Central memory CD8-positive, alpha-beta T cell (primary cell): Measurements from ENCODE around the gene BHLHE40.

Experiments used
- ATAC-seq: fragments of 150-1000 bp; cut with Tn5 transposase; replicated peaks from 2 replicates; pipeline ENCODE4 v1.10.0; 2022; ENCODE audit warnings: mild to moderate bottlenecking, moderate FRiP score, moderate number of reproducible peaks; ENCODE audit not compliant: poor library complexity, severe bottlenecking; ENCODE audit errors: extremely low read depth
- DNase-seq, 2 donors: peaks; one replicate each; pipeline ENCODE4 v3.0.0; 2021; ENCODE audit warnings: low spot score in 2 of 2
- H3K27ac Mint-ChIP-seq: one replicate; pipeline ENCODE4 v1.8.0; 2022; ENCODE audit warnings: low read depth, mild to moderate bottlenecking, moderate library complexity, mixed read lengths
- H3K27me3 Mint-ChIP-seq: one replicate; pipeline ENCODE4 v1.8.0; 2022; ENCODE audit warnings: mixed read lengths
- H3K36me3 Mint-ChIP-seq: one replicate; pipeline ENCODE4 v1.8.0; 2022; ENCODE audit warnings: mild to moderate bottlenecking, moderate library complexity, mixed read lengths; ENCODE audit not compliant: insufficient read depth
- H3K4me1 Mint-ChIP-seq: one replicate; pipeline ENCODE4 v1.8.0; 2022; ENCODE audit warnings: mixed read lengths
- H3K4me3 Mint-ChIP-seq: one replicate; pipeline ENCODE4 v1.8.0; 2022; ENCODE audit warnings: mild to moderate bottlenecking, moderate library complexity, mixed read lengths
- H3K9me3 Mint-ChIP-seq: one replicate; pipeline ENCODE4 v1.8.0; 2022; ENCODE audit warnings: mixed read lengths

The BHLHE40 gene

DNA sequence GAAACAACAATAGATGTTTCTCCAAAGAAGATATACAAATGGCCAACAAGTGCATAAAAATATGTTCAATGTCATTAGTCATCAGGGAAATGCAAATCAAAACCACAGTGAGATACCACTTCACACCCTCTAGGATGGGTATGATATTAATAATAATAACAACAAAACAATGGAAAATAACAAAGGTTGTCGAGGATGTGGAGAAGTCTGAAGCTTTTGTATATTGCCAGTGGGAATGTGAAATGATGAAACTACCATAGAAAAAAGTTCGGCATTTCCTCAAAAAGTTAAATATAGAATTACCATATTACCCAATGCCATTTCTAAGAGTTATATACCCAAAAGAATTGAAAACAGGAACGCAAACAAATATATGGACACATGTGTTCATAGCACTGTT is 10.8 kb downstream of the BHLHE40 start:
- Mint-ChIP-seq H3K4me3 (no peak overlapping the region), H3K27me3 (no peaks in the 10 kb centered on the region), H3K9me3 (no peaks in the 10 kb centered on the region), H3K4me1 (peaks cover 31% of the 10 kb centered on the region), H3K36me3 (peaks cover 15% of the 10 kb centered on the region), H3K27ac (no peak overlapping the region)
- no peak for ATAC-seq
- no peak for DNase-seq

DNA sequence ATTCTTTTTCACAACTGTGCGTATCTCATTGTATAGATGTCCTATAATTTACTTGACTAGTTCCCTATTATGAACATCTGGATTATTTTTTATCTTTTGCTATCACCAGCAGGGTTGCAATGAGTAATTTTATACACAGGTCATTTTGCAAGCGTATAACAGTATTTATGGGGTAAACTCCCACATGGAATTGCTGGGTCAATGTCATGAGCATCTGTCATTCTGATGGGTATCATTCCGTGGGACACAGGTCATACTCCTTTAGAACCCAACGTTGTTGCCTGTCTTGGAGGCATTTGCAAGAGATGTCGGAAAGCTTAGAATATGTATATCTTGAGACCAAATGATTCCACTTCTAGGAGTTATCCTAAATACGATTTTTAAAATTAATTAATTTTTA is 12.9 kb downstream of the BHLHE40 start:
- ATAC-seq (no peak), DNase-seq (no peak)
- H3K27me3 Mint-ChIP-seq, result no peaks in the 10 kb centered on the region
- peaks cover 16% of the 10 kb centered on the region for H3K4me1 Mint-ChIP-seq
- peaks cover 2% of the 10 kb centered on the region for H3K36me3 Mint-ChIP-seq
- no peaks in the 10 kb centered on the region for H3K9me3 Mint-ChIP-seq
- no peak overlapping the region for H3K4me3 Mint-ChIP-seq
- H3K27ac Mint-ChIP-seq, result no peak overlapping the region

DNA sequence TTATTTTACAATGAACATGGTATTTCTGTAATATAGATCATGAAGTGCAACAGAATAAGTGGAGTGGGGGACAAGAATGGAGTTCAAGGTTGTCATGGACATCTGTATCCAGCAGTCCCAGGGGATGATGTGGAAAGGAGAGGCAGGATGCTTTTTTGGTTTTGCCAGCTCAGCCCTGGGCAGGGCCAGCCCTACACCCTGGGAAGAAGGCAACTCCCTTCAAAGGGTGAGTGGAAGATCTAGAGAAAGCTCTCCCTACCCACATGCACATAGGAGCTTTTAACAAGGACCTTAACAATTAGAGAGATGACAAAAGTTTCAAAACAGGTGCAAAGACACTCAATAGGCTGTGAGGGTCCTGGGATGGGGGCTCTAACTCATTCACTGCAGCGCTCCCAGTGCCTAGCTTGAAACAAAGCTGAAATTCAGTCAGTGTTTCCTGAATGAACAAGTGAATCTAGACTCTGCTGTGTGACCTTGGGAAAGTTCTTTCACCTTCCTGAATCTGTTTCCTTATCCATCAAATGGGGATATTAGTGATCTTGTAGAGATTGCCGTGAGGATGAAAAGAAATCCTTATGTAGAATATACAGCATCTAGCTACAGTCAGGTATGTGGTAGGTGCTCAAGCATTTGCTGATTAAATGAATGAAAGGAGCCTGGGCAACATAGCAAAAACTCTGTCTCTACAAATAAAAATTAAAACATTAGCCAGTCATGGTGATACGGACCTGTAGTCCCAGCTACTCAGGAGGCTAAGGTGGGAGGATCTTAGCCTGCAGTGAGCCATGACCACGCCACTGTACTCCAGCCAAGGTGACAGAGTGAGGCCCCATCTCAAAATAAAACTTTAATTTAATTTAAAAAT is 14.3 kb downstream of the BHLHE40 start:
- Mint-ChIP-seq H3K9me3 (no peaks in the 10 kb centered on the region), H3K27me3 (no peaks in the 10 kb centered on the region), H3K4me3 (no peak overlapping the region), H3K36me3 (peaks cover 1% of the 10 kb centered on the region), H3K4me1 (peaks cover 13% of the 10 kb centered on the region), H3K27ac (no peak overlapping the region)
- ATAC-seq, result no peak
- no peak for DNase-seq

DNA sequence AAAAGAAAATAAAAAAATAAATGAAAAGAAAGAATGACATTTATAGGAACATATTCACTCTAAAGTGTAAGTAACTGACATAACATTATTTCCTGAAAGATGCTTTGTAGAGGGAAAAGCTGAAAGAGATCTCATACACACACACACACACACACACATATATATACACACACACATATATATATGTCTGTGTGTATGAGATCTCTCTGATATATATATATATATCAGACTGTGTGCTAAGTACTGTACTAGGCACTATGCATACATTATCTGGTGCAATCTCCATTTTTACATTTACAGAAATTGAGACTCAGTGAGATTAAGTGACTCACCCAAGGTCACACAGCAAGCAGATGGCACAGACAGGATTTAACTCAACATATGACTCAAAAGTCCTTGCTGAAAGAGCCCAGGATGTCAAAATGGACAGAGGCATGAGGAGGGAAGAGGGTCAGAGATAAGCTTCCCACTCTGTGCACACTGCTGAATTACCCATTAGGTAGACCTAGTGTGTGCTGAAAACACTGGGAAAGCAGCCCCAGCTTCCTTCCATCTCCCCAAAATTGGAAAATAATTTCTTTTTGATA is 15.0 kb downstream of the BHLHE40 start:
- H3K4me3 Mint-ChIP-seq, result no peak overlapping the region
- H3K36me3 Mint-ChIP-seq, result peaks cover 1% of the 10 kb centered on the region
- H3K4me1 Mint-ChIP-seq, result peaks cover 9% of the 10 kb centered on the region
- H3K9me3 Mint-ChIP-seq, result no peaks in the 10 kb centered on the region
- DNase-seq (no peak), ATAC-seq (no peak)
- H3K27ac Mint-ChIP-seq, result no peak overlapping the region
- H3K27me3 Mint-ChIP-seq, result no peaks in the 10 kb centered on the region

DNA sequence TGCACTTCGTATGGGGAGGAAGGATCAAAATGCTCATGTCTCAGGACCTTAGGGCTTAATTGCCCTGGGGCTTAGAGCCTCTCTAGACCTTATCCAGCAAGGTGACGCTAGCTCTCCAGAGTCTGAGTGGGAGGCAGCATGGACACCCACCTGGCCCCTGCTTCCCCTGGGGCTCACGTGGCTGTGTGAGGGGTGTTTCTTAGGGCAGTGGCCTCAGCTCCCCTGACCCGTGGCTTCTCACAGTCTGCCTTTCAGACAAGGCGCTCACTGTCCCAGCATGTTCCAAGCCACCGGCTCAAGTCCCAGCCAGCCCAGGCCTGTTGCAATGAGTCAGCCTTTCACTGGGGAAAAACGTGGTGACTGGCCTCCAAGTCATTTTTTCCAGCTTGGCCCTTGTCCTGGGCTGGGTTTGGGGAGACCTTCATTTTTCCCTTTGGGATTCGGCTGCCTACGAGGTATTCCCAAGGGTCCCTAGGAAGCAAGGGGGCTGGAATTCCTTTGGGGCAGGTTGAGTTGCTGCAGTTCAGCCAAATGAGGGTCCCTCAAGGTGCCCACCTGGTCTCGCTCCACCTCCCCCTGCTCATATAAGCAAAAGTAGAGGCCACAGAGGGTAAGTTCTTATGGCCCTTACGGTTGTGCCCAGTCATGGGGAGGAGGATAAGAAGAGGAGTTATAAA is 15.7 kb downstream of the BHLHE40 start:
- H3K36me3 Mint-ChIP-seq, result peaks cover 6% of the 10 kb centered on the region
- no peaks in the 10 kb centered on the region for H3K9me3 Mint-ChIP-seq
- H3K27ac Mint-ChIP-seq, result no peak overlapping the region
- ATAC-seq, result no peak
- H3K27me3 Mint-ChIP-seq, result no peaks in the 10 kb centered on the region
- DNase-seq, result no peak
- H3K4me1 Mint-ChIP-seq, result peaks cover 2% of the 10 kb centered on the region
- no peak overlapping the region for H3K4me3 Mint-ChIP-seq

DNA sequence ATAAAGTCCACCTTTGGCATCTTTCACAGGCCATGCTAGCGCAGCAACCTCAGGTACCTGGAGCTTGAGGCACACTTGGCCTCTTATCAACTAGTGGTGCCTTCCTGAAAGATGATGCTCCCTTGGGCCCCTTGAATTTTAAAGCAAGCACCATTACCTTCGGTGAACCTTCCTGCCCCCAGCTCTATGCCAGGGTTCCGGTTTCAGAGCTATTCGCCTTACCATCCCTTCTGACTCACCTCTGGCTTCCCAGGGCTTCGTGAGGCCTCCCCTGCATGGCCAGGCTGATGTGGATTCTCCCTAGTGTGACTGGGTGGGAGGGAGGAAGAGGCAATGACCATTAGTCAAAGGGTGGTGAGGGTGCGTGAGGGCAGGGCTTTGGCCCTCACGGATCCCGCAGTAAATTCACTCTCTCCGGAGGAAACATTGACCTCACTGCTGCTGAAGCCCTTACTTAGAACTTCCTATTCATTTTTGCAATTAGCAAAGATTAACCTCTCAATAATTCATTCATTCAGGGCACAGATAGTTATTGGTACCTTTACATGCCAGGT is 16.3 kb downstream of the BHLHE40 start:
- Mint-ChIP-seq H3K27me3 (no peaks in the 10 kb centered on the region), H3K9me3 (no peaks in the 10 kb centered on the region), H3K4me1 (no peaks in the 10 kb centered on the region), H3K36me3 (peaks cover 6% of the 10 kb centered on the region), H3K27ac (no peak overlapping the region), H3K4me3 (no peak overlapping the region)
- DNase-seq, result no peak
- no peak for ATAC-seq

DNA sequence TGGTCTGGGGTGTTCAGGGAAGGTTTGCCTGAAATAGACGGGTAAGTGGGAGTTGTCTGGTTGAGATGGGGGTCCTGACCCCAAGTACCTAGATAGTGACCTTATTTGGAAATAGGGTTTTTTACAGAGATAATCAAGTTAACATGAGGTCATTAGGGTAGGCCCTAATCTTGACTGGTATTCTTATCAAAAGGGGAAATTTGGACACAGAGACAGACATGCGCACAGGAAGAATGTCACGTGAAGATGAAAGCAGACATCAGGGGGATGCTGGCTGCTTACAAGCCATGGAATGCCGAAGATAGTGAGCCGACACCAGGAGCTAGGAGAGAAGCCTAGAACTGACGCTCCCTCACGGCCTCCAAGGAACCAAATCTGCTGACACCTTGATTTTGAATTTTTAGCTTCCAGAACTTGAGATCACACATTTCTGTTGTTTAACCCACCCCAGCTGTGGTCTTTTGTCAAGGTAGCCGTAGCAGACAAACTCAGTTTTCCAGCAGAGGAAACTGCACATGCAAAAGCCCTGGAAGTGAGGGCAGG is 17.1 kb downstream of the BHLHE40 start:
- ATAC-seq, result peak; percentile 19
- no peaks in the 10 kb centered on the region for H3K9me3 Mint-ChIP-seq
- no peak overlapping the region for H3K4me3 Mint-ChIP-seq
- peaks cover 4% of the 10 kb centered on the region for H3K4me1 Mint-ChIP-seq
- H3K36me3 Mint-ChIP-seq, result peaks cover 6% of the 10 kb centered on the region
- H3K27ac Mint-ChIP-seq, result no peak overlapping the region
- H3K27me3 Mint-ChIP-seq, result no peaks in the 10 kb centered on the region
- DNase-seq, result no peak

DNA sequence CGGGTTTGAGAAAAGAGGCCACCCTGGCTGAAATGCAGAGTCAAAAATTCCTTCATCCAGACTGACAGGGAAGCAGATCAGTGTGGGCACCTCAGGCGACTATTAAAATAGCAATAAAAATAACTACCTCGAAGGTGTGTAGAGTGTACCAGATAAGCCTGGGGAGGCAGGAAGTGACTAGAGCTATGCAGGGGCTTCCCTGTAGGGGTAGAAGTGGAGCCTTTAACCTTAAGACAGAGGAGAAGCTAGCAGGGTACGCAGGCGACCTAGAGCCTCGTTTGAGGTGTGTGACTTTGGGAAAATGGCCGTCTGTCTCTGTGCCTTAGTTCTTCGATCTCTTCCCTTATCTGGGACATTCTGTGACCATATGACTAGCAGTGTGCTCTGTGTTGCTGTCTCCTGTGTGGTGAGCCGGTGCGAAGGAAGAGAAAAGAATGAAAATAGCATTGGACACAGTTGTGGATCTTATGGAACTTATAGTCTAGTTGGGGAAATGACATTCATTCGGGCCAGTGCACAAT is 17.6 kb downstream of the BHLHE40 start:
- Mint-ChIP-seq H3K27ac (no peak overlapping the region), H3K27me3 (no peaks in the 10 kb centered on the region), H3K4me1 (peaks cover 4% of the 10 kb centered on the region), H3K9me3 (no peaks in the 10 kb centered on the region), H3K4me3 (no peak overlapping the region), H3K36me3 (peaks cover 6% of the 10 kb centered on the region)
- DNase-seq (no peak), ATAC-seq (peak; percentile 19)

DNA sequence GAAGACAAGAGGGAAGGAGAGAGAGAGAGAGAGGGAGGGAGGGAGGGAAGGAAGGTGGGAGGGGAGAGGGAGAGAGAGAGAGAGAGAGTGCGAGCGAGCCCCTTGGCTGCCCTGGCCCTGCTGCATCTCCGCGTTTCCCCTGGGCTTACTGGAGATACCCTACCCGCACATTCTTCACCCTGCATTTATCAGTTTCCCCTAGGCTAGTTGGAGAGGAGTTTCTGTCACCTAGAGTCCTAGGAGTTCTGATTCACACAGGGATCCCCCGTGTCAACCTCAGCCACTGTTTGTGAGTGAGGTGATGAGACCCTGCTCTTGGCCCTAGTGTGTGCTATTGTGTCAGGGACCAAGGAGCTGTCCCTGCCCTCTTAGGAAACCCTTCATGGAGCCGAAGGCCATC is 18.7 kb downstream of the BHLHE40 start:
- H3K9me3 Mint-ChIP-seq, result no peaks in the 10 kb centered on the region
- H3K4me3 Mint-ChIP-seq, result no peak overlapping the region
- H3K27me3 Mint-ChIP-seq, result no peaks in the 10 kb centered on the region
- no peak for ATAC-seq
- DNase-seq, result no peak
- no peak overlapping the region for H3K27ac Mint-ChIP-seq
- H3K36me3 Mint-ChIP-seq, result peaks cover 6% of the 10 kb centered on the region
- H3K4me1 Mint-ChIP-seq, result peaks cover 14% of the 10 kb centered on the region

DNA sequence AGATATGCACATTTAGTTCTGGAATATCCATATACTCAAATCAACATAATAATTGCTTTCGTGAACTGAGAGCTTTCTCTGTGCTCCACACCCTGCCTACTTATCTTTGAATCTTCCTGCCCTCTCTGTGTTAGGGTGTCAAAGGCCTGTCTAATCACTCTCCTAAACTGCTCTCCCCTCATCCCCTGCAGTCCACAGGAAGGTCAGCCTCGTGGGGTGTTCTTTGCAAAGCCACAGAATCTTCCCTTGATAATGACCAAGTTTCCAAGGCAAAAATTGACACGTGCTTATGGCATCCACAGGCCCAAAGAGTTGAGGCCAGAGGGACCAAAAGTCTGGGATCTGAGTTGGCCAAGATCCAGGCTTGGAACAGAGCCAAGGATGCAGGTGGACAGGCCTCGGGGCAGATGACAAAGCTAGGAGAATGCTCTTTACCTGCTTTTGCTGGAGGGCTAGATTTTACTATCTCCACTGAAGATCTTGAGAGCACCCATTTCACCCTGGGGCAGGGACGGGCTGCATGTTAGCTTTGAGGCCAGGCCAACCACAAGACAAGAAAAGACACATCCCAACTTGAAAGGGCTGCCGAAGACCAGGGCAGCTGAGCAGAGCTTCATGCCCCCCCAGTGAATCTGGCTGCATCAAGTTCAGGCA is 20.4 kb downstream of the BHLHE40 start:
- Mint-ChIP-seq H3K36me3 (peaks cover 6% of the 10 kb centered on the region), H3K4me1 (peaks cover 14% of the 10 kb centered on the region), H3K9me3 (no peaks in the 10 kb centered on the region), H3K27ac (no peak overlapping the region), H3K27me3 (no peaks in the 10 kb centered on the region), H3K4me3 (no peak overlapping the region)
- no peak for DNase-seq
- no peak for ATAC-seq

DNA sequence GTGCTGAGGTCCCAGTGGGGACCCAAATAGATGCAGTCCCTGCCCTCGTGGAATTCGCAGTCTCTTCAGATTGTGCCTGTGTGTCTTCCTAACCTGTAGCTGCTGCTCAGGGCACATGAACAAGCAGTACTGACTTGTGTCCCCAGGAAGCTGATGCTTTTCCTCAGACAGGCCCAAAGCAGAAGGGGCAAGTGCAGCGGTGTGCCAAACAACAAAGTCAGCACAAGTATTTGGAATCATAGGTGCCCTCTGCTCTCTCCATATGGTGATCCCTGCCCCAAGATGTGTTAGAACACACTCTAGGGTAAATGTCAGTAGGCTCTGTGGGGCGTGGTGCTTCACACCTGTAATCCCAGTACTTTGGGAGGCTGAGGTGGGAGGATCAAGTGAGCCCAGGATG is 21.9 kb downstream of the BHLHE40 start:
- Mint-ChIP-seq H3K4me1 (peaks cover 20% of the 10 kb centered on the region), H3K9me3 (no peaks in the 10 kb centered on the region), H3K4me3 (no peak overlapping the region), H3K27ac (no peak overlapping the region), H3K27me3 (no peaks in the 10 kb centered on the region), H3K36me3 (peaks cover 6% of the 10 kb centered on the region)
- ATAC-seq, result no peak
- no peak for DNase-seq

DNA sequence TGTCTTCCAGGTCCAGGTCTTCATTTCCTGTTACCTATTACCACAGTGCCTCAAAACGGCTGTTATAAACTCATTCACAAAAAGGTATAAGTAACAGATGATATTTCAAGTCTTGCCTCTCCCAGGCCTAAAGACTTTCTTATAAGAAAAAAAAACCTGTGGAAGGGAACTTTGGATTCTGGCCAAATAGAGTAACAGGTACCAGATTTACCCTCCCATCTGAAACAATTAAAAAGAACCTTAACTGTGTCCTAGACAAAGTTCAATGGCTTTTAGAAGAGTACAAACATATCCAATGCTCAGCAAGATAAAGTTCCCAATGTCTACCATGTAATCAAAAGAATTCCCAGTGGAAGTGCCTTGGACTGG is 22.6 kb downstream of the BHLHE40 start:
- Mint-ChIP-seq H3K9me3 (no peaks in the 10 kb centered on the region), H3K4me3 (no peak overlapping the region), H3K27me3 (no peaks in the 10 kb centered on the region), H3K36me3 (peaks cover 8% of the 10 kb centered on the region), H3K4me1 (peaks cover 24% of the 10 kb centered on the region), H3K27ac (peak overlapping the region; percentile 55)
- ATAC-seq (no peak), DNase-seq (no peak)
